GM19397 (cell line): ENCODE data around the gene TMEM218.
"Not testable (repeated sequence)": the region's sequence is repeated elsewhere in the genome, so short reads cannot be mapped to it uniquely, and the experiment has no call there.

Experiments
- ATAC-seq: cut with Tn5 transposase; IDR thresholded peaks from one replicate; pipeline ENCODE4 v1.9.1; 2021; ENCODE audit warnings: mild to moderate bottlenecking, moderate library complexity; ENCODE audit not compliant: unreplicated experiment

TMEM218 gene

DNA sequence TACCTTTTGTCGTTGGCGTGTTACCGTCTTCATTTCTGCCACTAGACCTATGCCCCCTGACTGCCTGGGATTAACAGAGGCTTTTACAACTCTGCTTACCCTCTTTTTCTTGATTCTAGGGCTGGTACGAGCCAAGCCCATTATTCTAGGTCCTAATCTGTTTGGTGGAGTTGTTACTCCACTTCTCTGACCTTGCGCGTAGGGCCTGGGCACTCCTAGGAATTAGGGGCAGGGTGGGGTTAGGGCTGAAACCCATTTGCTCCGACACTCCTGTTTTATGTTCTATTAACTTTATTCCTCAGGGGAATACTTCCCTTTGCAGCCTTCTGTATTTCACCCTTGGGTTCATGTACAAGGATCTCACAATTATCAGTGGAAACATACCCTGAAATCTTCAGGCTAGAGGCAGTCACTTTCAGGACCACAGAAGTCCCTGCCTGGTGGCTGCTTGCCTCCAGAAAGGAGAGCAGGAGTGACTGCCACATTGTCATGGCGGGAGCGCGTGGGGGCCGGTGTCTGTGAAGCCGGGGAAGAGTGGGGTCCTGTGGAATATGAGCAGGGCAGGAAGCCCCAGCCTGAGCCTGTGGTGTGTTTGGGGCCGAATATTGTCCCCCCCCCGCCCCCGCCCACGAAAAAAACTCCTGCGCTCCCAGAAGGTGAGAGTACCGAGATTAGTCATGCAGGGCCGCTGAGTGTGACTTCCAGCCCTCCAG, 49.1 kb downstream of the TMEM218 start:
- ATAC-seq = no peak

DNA sequence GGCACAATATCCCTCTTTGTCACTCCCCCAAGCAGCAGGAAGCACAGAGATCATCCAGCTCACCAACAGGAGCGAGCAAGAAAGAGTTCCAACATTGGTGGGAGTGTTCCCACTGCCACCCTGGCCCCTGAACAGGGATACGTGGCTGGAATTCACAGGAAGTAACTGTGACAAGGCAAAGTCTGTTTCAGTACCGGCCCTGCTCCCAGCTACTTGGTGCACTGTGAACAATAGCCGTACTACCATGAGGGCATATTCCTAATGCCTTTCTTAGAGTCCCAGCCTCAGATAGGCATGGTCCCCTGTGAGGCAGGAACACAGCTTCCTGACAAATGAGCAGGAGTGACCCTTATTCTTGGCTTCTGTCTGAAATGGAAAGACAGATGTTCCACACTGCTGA, 50.1 kb downstream of the TMEM218 start:
- no peak for ATAC-seq

DNA sequence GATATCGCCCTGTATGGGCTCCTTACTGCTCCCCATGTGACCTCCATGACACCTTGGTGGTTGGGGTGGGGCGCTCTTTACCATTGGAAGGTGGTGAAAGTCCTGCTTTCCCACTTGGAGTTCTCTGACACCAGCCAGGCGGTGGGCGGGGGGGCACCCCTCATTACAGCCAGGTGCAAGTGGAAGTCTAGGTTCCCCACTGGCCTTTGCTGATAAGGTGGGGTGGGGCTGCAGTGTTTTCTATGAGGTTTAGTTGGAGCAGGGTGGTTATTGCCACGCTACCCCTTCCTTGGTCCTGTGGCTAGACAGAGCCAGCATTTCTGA, 53.8 kb downstream of the TMEM218 start:
- no peak for ATAC-seq

DNA sequence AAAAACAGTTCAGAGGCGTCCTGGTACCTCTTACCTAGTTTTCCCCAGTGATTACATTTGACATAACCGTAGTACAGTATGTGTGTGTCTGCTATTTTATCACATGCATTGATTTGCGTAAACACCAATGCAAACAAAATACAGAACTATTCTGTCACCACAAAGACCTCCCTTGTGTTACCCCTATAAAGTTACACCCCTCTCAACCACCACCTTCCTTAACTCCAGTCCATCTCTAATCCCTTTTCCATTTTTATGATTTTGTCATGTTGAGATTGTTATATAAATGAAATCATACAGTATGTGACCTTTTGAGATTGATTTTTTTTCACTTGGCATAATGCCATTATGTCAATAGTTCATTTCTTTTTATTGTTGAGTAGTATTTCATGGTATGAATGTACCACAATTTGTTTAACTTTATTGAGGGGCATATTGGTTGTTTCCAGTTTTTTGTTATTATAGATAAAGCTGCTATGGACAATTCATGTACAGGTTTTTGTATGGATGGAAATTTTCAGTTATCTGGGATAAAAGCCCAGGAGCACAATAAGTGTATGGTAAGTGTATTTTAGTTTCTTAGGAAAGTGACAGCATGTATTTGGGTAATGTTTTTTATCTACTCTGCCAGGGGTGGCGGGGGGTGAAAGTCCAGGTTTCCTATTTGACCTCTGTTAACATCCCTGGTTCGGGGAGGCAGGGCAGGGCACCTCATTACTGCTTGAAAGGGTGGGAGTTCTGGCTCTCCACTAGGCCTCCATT, 54.3 kb downstream of the TMEM218 start:
- no peak for ATAC-seq

DNA sequence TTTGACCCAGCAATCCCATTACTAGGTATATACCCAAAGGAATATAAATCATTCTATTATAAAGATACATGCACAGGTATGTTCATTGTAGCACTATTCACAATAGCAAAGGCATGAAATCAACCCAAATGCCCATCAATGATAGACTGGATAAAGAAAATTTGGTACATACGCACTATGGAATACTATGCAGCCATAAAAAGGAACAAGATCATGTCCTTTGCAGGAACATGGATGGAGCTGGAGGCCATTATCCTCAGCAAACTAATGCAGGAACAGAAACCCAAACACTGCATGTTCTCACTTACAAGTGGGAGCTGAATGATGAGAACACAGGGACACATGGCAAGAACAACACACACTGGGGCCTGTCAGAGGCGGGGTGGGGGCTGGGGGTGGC, 55.3 kb downstream of the TMEM218 start:
- not testable (repeated sequence) for ATAC-seq

DNA sequence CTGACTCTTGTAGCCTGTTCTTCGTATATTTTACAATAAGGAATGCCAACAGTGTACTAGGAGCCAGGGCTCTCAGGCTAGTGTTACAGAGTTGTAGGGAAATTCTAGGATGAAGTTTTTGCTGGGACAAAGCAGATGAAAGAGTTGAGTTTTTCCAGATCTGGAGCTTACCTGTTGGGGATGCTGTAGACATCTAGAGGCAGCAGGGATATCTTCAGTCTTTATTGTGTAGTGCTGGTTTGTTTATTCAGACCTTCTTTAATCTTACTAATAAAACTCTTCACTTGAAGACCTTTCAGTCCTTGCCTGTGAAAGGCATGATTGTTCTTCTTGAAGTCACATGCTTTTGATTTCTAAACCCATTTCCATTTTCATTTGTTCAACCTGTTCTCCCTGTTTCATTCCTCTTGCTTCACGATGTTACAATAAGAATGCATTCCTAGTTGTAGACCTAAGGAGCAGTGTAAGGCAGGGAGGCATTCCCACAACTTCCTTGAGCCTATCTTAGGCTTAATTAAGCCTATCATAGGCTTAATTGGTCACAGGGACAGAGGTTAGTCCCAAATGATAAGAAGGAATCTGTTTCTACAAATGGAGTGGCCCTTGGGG, 56.2 kb downstream of the TMEM218 start:
- no peak for ATAC-seq

DNA sequence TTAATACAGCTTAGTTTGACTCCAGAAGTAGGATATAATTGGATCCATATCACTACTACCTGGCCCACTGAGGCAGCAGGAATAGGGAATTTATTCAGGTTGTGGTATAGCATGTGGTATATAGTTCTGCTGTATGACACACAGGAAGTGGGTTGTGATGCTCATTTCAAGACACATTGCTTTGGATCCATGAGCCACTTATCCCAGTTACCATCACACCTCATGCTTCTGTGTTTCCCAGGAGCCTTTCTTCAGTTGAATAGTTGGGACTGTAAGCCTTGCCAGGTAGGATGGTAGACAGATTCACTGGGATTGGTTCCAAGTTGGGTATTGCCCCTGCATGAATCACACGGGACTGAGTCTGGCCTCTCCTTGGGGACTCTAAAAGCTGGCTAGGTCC, 58.3 kb downstream of the TMEM218 start:
- ATAC-seq = no peak

DNA sequence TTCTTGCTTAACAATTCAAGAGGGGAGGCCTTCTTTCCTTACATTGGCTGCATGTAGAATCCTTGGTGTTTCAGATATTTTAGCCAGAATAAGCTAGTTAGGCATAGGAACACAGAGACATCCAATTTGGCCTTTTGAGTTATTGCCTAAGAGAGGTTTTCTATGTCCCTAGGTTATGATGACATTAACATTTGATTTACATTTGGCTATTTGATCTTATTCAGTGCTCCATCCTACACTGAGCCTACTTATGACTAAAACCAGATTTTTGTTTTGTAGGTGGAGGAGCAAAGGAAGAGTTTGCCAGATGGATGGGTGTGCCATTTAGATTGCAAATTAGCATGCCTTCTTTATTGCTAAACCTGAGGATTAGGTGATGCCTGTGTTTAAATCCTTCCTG, 59.4 kb downstream of the TMEM218 start:
- ATAC-seq = no peak

DNA sequence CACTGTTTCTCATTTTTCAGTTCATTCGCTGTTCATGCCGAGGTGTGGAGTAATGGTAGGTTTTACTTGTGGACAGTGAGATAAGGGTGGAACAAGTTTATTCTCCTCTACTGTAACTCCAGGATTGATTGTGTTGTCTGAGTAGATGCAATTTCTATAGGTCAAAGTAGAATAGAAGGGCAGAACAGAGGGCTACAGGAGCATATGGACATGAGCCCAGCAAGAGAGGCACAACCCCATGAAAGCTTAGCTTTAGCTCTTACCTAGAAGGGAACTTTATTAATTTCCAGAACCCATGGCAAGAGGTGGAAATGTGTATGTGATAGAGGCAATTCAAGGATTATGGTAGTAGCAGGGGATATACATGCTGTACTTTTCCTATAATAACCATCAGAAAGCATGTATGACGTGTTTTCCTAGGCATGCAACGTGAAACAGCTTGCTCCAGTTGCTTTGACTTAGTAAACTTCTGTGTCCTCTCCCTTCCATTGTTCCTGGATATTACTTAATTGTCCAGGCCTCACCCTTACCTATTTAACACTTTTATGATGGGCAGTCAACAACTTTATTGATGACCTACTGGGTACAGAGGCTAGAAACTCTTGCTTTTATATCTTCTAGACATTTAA, 62.1 kb downstream of the TMEM218 start:
- ATAC-seq = no peak
